GM12873 (cell line): ENCODE data around the gene SLC37A4.

Experiments
- TF ChIP-seq, protein P1 (sequence below): IDR thresholded peaks from 2 replicates; pipeline ENCODE4 v1.5.1; 2012; ENCODE audit warnings: low read depth, mild to moderate bottlenecking, moderate library complexity, low read length, control low read depth; ENCODE audit not compliant: insufficient read depth; ENCODE audit errors: missing control alignments

SLC37A4 gene

DNA sequence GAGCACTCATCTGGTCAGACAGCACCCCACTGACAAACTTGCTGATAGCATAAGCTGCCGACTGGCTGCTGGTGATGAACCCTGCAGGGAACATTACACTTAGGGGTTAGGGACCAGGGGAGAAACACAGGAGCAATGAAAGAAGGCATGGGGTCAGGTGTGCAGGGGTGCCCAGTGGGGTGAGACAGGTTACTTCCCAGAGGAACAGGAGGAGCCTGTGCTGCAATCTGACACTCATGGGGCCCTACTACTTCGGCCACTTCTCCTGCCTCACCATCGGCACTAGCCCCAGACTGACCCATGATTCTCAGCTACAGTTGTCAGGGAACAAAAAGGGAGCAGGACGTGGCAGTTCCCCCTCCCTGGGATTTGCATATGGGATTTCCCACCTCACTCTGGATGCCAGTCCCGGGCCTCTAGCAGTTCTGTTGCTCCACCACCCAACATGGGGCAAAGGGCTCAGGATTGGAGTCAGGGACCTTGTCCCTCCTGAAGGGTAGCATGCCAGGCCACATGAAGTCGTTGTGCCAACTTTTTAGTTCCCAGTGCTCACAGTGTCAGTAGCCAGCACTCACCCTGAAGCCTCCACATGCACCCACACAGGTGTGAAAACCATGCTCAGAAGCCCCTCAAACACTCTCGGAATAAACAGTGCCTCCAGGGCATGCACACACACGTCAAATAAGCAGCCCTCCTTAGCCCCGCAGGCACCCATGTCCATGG lies 2.2 kb downstream of the SLC37A4 start:
- TF ChIP-seq, protein P1, sequence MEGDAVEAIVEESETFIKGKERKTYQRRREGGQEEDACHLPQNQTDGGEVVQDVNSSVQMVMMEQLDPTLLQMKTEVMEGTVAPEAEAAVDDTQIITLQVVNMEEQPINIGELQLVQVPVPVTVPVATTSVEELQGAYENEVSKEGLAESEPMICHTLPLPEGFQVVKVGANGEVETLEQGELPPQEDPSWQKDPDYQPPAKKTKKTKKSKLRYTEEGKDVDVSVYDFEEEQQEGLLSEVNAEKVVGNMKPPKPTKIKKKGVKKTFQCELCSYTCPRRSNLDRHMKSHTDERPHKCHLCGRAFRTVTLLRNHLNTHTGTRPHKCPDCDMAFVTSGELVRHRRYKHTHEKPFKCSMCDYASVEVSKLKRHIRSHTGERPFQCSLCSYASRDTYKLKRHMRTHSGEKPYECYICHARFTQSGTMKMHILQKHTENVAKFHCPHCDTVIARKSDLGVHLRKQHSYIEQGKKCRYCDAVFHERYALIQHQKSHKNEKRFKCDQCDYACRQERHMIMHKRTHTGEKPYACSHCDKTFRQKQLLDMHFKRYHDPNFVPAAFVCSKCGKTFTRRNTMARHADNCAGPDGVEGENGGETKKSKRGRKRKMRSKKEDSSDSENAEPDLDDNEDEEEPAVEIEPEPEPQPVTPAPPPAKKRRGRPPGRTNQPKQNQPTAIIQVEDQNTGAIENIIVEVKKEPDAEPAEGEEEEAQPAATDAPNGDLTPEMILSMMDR = no peak

DNA sequence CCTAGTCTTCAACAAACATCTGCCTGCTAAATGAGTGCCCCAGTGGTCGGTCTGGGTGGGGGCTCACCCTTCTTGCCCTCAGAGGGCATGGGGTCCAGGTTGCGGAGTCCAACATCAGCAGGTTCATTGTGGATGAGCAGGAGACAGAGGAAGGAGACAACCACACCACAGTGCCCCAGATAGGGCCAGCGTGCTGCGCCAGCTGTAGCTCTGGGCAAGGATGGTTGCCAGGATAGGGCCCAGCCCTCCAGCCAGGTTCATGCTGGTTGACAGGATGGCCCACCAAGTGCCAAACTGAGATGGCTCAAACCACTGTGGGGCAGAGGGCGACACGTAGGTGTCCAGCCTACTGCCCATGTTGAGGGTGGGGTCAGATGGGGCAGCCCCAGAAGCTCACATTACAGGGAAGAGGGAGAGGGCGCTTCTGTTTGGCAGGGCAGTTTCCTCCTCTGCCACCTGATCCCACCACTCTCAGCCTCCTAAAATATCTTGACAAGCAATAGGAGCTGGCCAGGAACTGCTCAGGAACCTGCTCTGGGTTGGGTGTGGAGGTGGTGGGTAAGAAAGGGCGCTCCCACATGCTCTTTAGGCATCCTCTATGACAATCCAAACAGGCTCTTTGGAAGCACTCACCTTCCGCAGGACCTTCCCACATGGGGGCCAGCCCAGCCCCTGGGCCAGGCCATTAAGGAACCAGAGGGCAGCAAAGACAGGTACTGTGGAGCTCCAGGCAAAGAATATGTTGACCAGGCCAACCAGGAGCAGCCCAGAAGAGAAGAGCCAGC lies 2.9 kb downstream of the SLC37A4 start:
- TF ChIP-seq, protein P1 = no peak

DNA sequence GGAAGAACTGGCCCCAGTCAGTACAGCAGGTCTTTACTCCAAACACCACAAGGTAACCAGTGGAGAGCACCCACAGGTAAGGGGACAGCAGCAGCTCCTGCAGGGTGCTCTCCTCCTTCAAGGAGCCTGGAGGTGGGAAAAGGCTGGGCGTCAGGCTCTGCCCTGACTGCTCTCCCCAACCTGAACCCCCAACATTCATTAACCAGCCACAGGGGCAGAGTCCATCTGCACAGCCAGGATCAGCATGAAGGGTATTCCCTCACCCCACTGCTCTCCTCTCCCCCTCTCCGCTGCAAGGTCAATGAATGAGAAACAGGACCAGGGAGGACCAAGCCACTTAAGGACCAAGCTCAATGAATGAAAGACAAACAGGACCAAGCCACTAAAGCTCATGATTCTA lies 3.7 kb downstream of the SLC37A4 start:
- TF ChIP-seq, protein P1 = no peak

DNA sequence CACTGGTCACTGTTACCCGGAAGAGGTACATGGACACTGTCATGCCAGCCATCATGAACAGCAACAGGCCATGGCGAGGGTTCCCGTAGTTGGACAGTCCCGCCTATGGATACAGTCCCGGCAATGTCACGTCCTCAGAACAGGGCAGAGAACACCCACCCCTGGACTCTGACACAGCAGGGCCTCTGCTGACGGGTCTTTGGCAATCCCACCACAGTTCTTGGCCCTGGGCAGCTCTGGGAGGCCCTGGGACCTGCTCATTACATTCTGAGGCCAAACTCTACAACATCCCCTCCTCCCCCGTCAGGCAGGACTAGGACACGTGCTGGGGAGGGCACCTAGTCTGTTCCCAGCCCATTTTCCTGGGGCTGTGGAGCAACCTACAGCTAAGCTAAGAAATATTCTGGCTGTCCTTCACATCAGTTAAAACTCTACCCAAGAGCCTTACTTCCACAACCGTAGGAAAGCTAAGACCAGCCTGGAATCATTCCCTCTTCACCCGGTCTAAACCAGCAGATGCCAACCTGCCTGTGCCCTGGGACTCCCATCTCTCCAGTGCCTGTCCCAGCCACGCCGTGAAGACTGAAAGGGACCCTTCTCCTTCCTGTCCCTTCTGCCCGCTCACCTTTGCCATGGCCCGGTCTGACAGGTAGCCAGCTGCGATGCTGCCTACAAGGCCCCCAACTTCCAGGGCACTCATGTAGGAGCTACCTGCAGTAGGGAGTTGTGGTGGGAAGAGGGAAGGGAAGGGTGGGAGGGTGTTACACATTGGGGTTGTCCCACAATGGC lies 4.5 kb downstream of the SLC37A4 start:
- TF ChIP-seq, protein P1 = no peak

DNA sequence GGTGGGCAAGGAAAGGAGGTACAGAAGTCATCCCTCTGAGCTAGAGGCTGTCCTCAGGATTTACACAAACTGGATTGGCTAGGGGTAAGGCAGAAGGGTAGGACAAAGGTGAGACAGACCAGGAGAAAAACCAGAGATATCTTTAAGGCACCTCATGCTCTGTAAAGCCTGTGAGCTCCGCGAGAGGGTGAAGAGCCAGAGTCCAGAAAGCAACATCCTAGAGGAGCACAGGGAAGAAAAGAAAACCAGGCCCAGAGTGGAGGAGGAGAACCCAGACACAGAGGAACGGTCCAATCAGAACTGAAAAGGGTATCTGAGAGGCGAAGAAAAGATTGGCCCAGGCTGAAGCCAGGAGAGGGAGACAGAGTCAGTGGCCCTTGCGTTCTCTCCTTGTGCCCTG lies 5.1 kb downstream of the SLC37A4 start:
- TF ChIP-seq, protein P1 = no peak

DNA sequence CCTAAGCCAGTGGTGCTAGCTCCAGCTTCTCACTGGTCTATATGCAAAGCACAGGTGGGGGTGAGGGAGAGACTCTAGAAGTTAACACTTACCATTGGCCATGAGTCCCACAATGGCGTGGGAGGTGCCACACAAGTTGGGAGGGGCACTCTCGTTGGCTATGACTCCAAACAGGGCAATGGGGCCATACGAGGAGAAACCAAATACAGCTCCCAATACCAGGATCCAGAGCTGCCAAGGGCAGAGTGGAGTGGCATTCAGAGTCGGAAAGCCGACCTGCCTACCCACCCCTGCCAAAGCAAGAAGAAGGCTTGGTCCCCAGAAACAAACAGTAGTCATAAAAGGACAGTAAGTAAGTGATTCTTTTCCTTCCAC lies 5.6 kb downstream of the SLC37A4 start:
- TF ChIP-seq, protein P1 = no peak

DNA sequence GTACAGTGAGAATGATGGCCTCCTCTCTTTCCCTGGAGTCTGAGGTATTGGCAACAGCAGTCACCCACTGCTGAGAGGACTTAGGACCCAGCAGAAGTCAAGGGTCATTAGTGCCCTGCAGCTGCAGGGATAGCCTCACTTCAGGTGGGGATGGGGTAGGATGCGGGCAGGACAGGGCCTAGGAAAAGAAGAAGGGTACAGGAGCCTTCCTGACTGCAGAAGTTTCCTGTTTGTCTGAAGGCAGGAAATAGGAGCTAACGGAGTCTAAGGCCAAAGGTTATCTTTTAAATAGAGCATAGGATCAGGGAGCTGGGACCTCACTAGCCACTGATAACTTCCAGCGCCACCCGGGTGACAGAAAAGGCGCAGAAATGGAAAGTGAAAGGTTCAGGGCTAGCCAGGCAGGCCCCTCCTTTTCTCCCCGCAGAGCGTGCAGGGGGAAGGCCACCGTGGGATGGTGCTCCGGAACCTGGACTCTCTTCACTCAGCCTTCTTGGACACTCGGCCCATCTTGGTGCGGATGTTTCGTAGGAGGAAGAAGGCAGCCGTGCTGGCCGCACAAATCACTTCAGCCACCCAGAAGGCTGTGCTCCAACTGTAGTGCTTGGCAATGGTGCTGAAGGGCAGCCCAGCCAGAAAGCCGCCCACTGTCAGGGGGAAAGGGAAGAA lies 6.1 kb downstream of the SLC37A4 start:
- TF ChIP-seq, protein P1 = no peak
